SW 1271 (cell line): ENCODE measurements around the gene SH3TC1.

Experiments
- DNase-seq, 2 experiments: peaks; one replicate each; lab custom pipeline; 2025; lab: John Stamatoyannopoulos, UW

Gene SH3TC1

DNA sequence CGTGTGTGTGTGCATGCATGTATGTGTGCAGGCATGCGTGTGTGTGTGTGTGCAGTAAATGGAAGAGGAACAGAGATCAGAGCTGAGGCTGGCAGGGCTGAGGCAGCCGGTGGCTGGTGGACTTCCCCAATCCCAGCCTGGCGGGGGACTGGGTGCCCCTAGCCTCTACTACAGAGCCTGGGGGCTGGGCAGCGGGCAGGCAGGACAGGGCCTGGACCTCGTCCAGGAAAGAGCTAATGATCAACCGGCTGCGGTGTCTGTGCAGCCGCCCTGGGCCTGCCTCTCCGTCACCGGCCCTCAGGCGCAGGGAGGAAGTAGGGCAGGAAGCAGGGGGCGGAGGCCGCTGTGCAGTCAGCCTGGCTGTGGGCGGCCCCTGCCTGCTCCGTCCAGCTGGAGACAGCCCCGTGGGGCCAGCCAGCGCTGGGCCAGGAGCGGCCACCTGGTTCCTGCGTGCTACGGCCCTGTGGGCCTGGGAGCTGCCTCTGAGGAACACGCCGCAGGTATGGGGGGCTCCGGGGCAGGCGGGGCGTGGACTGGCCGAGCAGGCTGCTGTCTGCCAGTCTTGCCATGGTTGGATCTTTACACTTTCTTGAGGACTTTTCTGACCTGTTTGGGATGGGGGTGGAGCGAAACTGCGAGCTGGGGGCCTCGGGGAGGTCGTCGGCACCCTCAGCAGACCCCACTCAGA lies at the start of gene SH3TC1:
Gene SH3TC1 (plus strand): TSS at position 385 of the 688 bp plus-strand sequence. CDS start 5,905 bp downstream, outside the sequence.
- peak; percentile 50 to 73 for DNase-seq

DNA sequence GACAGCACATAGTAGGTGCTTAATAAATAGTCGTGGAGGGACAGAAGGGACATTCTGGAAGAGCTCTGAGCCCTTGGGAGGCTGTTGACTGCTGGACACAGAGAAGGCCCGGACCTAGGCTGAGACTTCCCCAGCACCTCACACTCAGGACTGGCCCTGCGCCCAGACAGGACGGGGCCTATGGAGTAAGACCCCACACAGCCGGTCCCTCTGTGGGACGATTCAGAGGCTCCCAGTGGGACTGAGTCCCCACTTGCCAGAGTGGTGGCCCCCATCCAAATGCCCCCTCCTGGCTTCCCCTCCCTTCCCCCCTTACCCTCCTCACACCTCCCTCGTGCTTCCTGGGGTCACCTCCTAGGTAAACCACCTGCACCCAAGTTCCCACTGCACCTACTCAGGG lies 49.4 kb upstream of the SH3TC1 start:
- no peak for DNase-seq

- DNase-seq: no peak
Measured at GRCh38 chr4:8150152-8151090, 48.7 kb upstream of the SH3TC1 start.

DNA sequence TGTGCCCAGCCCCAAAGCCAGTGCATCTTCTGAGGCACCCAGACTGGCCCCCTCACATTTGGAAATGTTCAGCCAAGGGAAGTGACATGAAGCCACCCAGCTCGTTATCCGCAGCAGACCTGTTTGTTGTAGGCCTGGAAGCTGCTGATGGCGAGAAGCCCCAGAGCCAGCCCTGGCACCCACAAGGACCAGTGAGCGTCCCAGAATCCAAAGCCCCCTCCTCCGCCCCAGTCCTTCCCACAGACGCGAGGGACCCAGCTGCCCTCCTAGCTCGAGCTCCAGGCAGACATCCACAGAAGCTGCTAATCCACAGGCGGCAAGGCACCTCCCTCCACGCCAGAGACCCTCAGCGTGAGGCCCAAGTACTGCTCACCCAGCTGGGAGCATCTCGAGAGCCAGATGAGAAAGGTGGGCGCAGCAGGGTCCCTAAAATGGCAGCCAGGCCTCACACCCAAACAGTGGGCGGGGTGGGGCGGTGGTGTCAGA lies 47.9 kb upstream of the SH3TC1 start:
- no peak for DNase-seq

DNA sequence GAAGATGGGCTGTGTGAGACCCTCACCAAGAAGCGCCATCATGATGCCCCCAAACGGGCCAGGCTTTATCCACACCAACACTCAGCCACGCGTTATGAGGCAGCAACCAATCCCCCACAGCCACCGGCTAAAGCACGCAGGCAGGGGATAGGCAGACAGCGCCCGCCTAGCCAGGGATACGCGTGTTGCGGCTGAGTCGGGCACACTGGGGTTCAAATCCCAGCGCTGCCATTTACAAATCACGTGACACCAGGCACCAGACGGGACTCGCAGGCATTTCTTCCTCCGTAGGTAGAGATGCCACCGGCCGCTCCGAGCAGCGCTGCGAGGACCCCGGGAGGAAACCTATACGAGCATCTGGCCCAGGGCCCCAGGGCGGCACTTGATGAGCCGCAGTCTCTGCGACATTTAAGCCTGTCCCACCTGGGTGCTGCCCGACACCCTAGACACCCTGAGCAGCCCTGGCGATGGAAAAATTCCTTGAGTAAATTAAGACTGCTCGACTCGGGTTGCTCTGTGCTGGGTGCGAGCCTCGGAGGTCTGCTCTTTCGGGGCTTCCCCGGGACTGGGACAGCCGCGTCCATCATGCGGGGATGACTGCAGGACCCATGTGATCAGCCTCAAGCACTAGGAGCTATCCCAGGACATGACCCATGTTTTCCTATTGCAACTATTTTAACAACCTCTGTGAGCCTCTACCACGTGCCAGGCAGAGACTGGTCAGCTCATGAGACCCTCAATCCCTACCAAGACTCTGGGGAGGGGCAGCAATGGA lies 46.8 kb upstream of the SH3TC1 start:
- DNase-seq: no peak

- DNase-seq: no peak
Measured at GRCh38 chr4:8152865-8153257, 46.2 kb upstream of the SH3TC1 start.

DNA sequence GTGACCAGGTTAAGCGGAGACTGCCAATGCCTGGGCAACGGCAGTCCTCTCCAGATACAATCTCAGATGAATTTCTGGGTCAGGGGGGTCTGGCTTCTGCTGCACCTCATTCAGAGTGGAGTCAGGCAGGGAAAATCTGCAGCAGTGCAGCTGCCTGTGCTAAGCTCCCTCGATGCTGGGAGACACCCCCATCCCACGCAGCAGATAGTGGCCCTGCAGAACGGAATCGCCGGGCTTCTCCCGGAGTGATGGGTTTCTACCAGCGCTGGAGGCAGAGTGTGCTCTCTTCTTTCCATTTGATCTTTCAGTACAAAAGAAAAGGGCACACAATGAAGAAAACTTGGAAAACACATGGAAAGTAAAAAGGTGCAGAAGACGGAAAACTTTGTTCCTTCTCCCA lies 45.6 kb upstream of the SH3TC1 start:
- no peak for DNase-seq

DNA sequence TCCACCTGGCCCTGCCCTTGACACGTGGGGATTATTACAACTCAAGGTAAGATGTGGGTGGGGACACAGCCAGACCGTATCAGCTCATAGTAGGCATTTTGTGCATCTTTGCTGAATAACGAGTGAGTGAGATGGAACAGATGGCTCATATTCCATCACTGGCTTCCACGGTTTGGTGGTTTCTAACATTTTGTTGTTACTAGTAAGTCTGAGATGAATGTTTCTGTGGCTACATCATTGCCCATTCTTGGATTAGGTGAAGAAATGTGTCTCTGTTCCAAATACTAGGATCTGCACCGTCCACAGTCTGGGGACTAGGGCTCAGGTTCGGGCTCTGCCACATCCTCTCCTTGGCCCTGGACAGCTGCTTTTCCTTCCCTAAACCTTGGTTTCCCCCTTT lies 44.0 kb upstream of the SH3TC1 start:
- no peak for DNase-seq

GRCh38 chr4:8155660-8156421 lies 43.2 kb upstream of the SH3TC1 start:
- no peak for DNase-seq

DNA sequence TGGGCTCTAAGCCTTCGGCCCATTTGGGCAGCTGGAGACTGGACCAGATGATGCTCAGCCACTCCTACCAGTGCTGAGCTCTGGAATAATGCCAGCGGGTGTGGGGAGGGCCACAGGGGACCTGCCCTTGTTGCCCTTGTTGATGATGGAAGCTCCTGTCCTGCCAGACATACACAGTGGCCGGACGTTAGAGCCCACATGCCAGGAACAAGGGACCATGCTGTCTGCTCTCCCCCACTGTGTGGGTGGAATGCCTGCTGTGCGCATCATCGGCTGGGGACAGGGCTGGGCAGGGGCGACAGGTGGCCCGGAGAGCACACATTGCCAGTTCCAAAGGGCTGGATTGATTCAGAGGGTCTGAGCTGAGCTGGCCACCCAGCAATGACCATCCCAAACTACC lies 42.5 kb upstream of the SH3TC1 start:
- no peak for DNase-seq

DNA sequence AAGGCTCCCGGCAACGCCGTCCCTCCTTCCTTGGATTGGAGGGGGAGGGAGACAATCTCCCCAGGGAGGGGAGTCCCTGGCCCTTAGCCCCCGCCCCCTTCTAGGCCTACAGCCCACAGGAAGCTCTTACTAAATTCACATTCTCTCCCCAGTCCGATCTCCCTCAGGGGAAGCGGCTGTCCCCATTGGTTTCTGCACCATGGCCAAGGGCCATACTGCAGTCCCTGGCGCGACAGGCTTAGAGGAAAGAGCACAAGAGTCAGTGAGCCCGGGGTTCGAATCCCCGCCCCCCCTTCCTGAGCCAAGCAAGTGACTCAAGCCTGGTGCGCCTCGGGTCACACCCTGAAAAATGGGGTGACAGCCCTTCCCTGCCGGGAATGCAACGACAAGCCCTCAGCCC lies 41.6 kb upstream of the SH3TC1 start:
- DNase-seq: no peak

DNA sequence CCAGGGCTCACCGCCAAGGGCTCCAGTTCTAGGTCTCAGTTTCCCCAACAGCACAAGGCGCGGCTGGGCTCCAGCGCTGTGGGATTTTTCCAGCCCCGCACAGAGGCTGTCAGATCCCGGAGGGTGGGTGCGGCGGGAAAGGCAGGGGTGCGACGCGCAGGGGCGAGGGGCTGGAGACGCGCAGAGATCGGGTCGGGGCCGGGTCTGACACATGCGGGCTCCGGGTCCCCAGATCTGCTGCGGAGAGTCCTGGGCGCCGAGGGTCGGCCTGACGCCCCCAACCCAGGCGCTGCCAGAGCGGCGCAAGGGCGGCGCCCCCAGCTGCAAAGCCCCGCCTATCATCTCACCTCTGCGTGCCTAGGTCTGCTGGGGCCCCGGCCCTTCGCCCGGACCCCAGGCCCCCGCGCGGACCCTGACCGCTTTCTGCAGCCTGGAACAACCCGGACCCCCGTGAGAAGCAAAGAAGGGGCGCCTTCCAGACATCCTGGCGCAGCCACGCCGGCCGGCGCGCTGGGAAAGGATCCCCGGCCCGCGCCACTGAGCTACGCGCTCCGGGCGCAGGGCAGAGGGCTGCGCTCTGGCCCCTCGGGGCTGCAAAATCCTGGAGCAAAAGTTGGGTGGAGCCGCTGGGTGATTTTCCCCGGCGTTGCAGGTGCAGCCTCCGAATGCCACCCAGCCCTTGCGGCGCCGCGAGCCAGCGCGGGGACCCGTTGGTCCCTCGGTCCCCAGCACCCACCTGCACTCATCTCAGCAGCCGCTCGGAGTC lies 41.0 kb upstream of the SH3TC1 start:
- no peak for DNase-seq

- peak; percentile 86 to 92 for DNase-seq
Measured at GRCh38 chr4:8158710-8159536, 40.2 kb upstream of the SH3TC1 start, which contains the start of gene ABLIM2. Gene ABLIM2, minus strand, starts transcription at chr4:8158813. Its CDS starts 124 bp downstream, at chr4:8158689.

DNA sequence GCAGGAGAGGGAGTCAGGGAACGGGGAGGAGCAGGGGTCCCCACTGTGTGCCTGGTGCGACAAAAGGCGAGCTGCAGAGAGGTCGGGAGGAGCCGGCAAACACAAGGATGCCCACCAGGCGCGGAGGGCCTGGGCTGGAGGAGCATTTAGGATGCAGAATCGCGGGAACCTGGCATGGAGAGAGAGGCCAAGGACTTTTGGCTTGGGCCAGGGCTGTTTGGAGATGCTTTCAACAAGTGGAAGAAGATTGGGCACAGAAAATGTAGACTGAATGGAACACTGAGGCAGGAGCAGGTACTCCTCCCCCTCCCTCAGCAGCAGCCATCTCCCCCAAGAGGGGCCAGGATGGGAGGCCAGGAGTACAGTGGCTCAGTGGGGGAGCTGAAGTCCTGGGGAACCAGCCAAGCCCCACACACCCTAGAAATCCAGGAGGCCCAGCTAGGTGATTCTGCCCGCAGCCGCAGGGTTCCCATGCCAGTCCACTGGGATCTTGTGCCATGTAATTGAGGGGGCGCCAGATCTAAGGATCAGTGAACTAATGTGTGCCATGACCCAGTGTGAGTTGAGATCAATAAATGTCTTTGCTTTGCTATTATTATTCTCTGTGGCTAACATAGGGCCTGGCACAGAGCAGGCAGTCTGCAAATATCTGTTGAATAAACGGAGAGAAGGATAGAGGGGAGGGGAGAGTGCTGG lies 39.4 kb upstream of the SH3TC1 start:
- no peak for DNase-seq

DNA sequence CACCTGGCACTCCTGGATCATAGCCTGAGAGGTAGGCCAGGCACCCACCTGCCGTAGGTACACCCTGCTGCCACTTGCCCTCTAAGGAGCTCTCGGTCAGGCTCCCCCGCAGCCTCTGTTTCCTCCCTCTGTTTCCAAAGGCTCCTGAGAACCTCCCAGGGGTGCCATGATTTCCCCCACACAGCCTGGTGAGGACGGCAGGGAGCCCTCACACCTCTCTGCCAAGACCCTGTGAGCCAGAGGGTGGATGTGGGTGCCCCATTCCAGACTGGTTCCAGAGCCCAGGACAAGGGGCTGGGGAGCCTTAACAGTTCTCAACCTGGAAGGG lies 38.9 kb upstream of the SH3TC1 start:
- no peak for DNase-seq

DNA sequence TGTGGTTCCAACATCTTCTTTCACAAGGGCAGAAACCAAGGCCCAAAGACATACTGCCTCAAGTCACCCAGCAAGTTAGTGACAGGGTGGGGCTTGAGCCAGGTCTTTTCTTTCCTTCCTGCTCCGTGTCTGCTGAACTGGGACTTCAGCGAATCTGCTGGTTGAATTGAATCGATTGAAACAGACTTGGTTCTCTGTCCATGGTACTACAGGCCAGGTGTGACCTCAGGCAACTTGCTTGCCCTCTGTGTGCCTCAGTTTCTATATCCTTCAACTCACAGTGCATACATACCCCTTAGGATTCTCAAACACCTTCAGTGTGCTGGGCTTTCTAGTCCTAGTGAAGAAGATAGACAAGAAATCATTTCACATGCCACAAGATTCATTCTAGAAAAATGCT lies 38.5 kb upstream of the SH3TC1 start:
- DNase-seq: no peak

DNA sequence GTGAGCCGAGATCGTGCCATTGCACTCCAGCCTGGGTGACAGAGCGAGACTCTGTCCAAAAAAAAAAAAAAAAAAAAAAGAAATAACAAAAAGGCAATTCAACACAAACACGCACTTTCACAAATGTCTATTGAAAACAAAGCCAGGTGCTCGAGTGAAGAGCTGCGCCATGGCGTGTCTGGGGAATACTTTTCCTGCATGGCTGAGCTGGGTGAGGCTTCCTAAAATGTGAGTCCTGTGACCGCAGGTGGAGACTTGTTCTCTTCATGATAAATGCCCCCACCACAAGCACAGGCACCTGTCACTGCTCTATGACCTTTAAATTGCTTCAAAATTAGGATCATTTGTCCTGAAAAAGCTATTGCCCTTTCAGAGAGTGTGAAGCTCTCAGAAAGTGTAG lies 36.5 kb upstream of the SH3TC1 start:
- no peak for DNase-seq

DNA sequence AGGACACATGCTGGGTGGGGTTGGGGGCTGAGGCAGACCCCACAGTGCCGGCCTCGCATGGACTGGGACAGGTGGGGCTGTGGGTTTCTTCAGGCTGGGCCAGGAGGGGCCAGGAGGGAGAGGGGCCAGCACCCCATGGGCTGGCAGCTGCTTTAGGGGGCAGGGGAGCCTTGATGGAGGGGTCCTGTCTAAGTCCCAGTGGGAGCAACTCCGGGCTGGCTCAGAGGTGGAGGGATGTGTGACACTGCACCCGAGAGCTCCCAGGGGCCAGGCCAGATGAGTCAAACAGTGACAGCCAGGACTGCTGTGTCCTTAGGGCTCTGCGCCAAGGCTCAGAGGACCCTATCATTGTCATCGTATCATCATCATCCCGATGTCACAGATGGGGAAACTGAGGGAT lies 36.1 kb upstream of the SH3TC1 start:
- DNase-seq: no peak

DNA sequence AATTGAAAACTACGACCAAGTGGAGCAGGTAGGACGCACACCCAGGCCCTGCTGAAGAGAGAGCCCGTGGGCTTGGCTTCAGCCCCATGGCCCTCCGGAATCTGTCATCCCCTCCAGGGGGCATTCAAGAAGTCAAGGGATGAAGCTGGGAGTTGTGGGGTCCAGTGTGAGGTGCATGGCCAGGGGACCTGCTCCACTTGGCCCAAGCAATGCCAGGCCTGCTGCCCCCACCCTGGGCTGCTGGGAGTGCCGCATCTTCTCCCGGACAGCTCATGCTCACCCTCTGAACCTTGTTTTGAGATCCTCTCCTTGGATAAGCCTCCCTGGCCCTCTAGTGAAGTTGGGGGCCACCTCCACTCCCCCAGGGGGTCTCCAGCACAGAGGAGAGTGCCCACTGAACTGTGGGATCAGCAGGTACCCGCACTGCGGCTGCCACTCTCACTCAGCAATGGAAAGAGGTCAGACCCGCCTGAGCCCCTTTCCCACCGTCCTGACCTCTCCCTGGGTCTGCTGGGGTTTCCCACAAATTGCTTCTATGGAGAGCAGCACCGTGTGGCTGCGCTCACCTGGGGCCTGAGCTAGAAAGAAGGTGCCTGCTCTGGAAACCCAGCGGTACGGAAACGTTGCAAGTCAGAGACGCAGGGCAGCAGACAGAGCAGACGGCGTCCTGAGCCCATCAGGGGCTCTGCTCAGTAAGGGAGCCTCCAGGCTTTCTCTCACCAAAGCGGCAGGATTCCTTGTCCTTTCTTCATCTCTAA lies 35.5 kb upstream of the SH3TC1 start:
- no peak for DNase-seq
